Measurements from ENCODE around the gene TMEM221.
A peak's percentile ranks its signal among the peaks of the same experiment; 100 is the strongest.

Gene TMEM221

GRCh38 chr19:17394891-17395415 is 53.5 kb downstream of the TMEM221 start (continued):
- TF ChIP-seq ZBTB21 (tag by site-specific recombination; IDR thresholded peaks at IDR 0.05) (no peak), ZNF248 (tag by site-specific recombination; IDR thresholded peaks at IDR 0.05) (no peak), ZFP69B (tag by site-specific recombination; IDR thresholded peaks at IDR 0.05) (peak; percentile 58), ZXDB (tag by site-specific recombination; IDR thresholded peaks at IDR 0.05) (peak; percentile 74), ZNF626 (tag by site-specific recombination; IDR thresholded peaks at IDR 0.05) (no peak), ZNF561 (tag by site-specific recombination; IDR thresholded peaks at IDR 0.05; ENCODE audit: borderline replicate concordance) (0 out of 2 replicates have a peak, but pooled peaks have one; percentile 20), ZNF514 (tag by site-specific recombination; IDR thresholded peaks at IDR 0.05) (no peak), GLI2 (tag by site-specific recombination; IDR thresholded peaks at IDR 0.05; ENCODE audit: borderline replicate concordance, low read depth) (no peak), ZNF560 (tag by site-specific recombination; IDR thresholded peaks at IDR 0.05; ENCODE audit: borderline replicate concordance) (no peak), ZNF837 (tag by site-specific recombination; IDR thresholded peaks at IDR 0.05) (no peak), ZBTB44 (tag by site-specific recombination; IDR thresholded peaks at IDR 0.05) (no peak), ZNF670 (tag by site-specific recombination; IDR thresholded peaks at IDR 0.05; ENCODE audit: low read depth) (no peak), ZNF433 (tag by site-specific recombination; IDR thresholded peaks at IDR 0.05; ENCODE audit: low read depth) (no peak), ZNF624 (tag by site-specific recombination; IDR thresholded peaks at IDR 0.05) (no peak), ZBTB1 (tag by site-specific recombination; IDR thresholded peaks at IDR 0.05) (no peak), ZNF785 (tag by site-specific recombination; IDR thresholded peaks at IDR 0.05) (peak; percentile 31; the same call in 1 of the 2 replicates), ZNF416 (tag by site-specific recombination; IDR thresholded peaks at IDR 0.05) (no peak), ZNF202 (tag by site-specific recombination; IDR thresholded peaks at IDR 0.05; ENCODE audit: borderline replicate concordance) (no peak), ZSCAN16 (tag by site-specific recombination; IDR thresholded peaks at IDR 0.05) (no peak), ZBTB17 (tag by site-specific recombination; IDR thresholded peaks at IDR 0.05) (peak; percentile 47; the same call in 1 of the 2 replicates), ZNF776 (tag by site-specific recombination; IDR thresholded peaks at IDR 0.05; ENCODE audit: borderline replicate concordance) (no peak), ZBTB8A (tag by site-specific recombination; IDR thresholded peaks at IDR 0.05) (peak; percentile 45; the same call in 1 of the 2 replicates), ZNF26 (tag by site-specific recombination; IDR thresholded peaks at IDR 0.05) (no peak), ZNF555 (tag by site-specific recombination; conservative IDR thresholded peaks at IDR 0.05) (no peak), ZSCAN30 (tag by site-specific recombination; IDR thresholded peaks at IDR 0.05) (peak; percentile 83; the same call in 1 of the 2 replicates), ZBTB6 (tag by site-specific recombination; IDR thresholded peaks at IDR 0.05) (no peak), HIC1 (tag by site-specific recombination; IDR thresholded peaks at IDR 0.05) (0 out of 2 replicates have a peak, but pooled peaks have one; percentile 34), ZNF629 (tag by site-specific recombination; IDR thresholded peaks at IDR 0.05) (peak; percentile 43), ZNF558 (tag by site-specific recombination; IDR thresholded peaks at IDR 0.05) (peak; percentile 29; the same call in 1 of the 2 replicates), ZNF596 (tag by site-specific recombination; IDR thresholded peaks at IDR 0.05) (no peak), ZNF692 (tag by site-specific recombination; IDR thresholded peaks at IDR 0.05) (peak; percentile 55; the same call in 1 of the 2 replicates), ZNF155 (tag by site-specific recombination; IDR thresholded peaks at IDR 0.05) (no peak), PBX3 (CRISPR knock-in tag; IDR thresholded peaks at IDR 0.05) (no peak)

All from HEK293 (cell line).